ENCODE results near the gene DAAM2. TPM values are rescaled to one million over a fixed set of nuclear protein-coding genes. Genes with fewer than 3 reads are reported as not detected.

DAAM2 gene
- total and polyA plus RNA-seq, 2 of the 8 experiments (the other 6 are each of a cell fraction or from before 2014, with no cell fraction given), result 1.5 to 2.9 TPM

DNA sequence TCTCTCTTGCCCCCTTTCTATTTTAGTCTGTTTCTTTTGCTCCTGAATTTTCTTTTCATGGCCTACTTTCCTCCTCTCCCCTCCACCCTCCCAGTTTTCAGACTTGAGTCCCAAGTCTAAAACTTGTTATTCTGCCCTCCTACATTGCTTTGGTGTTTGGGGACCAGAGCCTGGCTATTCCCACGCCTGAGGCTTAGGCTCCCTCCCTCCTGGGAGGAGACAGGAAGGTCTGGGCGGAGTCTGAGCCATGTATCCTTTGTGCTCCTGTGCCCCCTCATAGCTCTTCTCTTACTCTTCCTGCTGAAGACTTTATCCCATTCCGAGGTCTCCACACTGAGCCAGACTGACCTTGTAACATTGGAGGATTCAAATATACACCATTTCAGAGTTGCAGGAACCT, 69.5 kb downstream of the DAAM2 start:
- Histone ChIP-seq H3K23ac (ENCODE audit: insufficient read length) (no peak overlapping the region), H3K4me2 (ENCODE audit: insufficient read depth in 1 of 2, low read depth in 2 of 2, low read length in 2 of 2) (no peak overlapping the region), H2AFZ (ENCODE audit: low read length) (no peak overlapping the region), H3K79me1 (ENCODE audit: low read depth, low read length) (no peaks in the 10 kb centered on the region), H4K20me1 (replicated peaks in 1 of 2; ENCODE audit: control insufficient read depth in 1 of 2, insufficient read depth in 2 of 2, low read length in 2 of 2) (no peaks in the 10 kb centered on the region), H4K8ac (ENCODE audit: extremely low read depth, insufficient read depth, low read length) (no peak overlapping the region), H3K18ac (ENCODE audit: extremely low read depth, low read length) (no peak overlapping the region), H4K91ac (replicated peaks; ENCODE audit: insufficient read length, low read length) (no peak overlapping the region), H3K14ac (ENCODE audit: insufficient read length) (no peak overlapping the region), H3K4ac (replicated peaks; ENCODE audit: insufficient read length, low read depth, low read length) (no peak overlapping the region), H3K56ac (replicated peaks; ENCODE audit: insufficient read length, low read depth, low read length) (no peak overlapping the region), H2BK12ac (ENCODE audit: low read depth, low read length) (no peak overlapping the region; the same call in 1 of the 2 replicates), H3K23me2 (ENCODE audit: low read depth, low read length) (no peaks in the 10 kb centered on the region), H3K9ac (replicated peaks in 1 of 4; ENCODE audit: extremely low read depth in 1 of 4, low read depth in 3 of 4, low read length in 3 of 4) (no peak overlapping the region), H2BK15ac (ENCODE audit: low read length) (no peak overlapping the region), H2BK20ac (ENCODE audit: low read length) (no peak overlapping the region), H2BK120ac (replicated peaks; ENCODE audit: low read depth, low read length) (no peak overlapping the region), H3K27ac (ENCODE audit: low read depth, low read length) (no peak overlapping the region), H3K79me2 (ENCODE audit: control insufficient read depth in 1 of 2, insufficient read depth in 2 of 2, low read length in 2 of 2) (no peaks in the 10 kb centered on the region), H2AK5ac (ENCODE audit: low read depth, low read length) (no peak overlapping the region), H3K27me3 (replicated peaks in 1 of 4; ENCODE audit: control insufficient read depth in 3 of 4, extremely low read depth in 1 of 4, insufficient read depth in 3 of 4, low read length in 3 of 4) (no peaks in the 10 kb centered on the region), H2BK5ac (ENCODE audit: low read depth, low read length) (no peak overlapping the region), H4K5ac (ENCODE audit: insufficient read length, low read depth, low read length) (no peak overlapping the region), H3K36me3 (ENCODE audit: control insufficient read depth in 2 of 4, insufficient read depth in 4 of 4, low read length in 3 of 4) (no peaks in the 10 kb centered on the region), H3K9me3 (ENCODE audit: insufficient read depth in 2 of 2, low read depth in 1 of 2, low read length in 1 of 2) (no peaks in the 10 kb centered on the region), H3K4me1 (replicated peaks in 1 of 4; ENCODE audit: control insufficient read depth in 3 of 4, insufficient read depth in 4 of 4, low read length in 3 of 4) (peaks cover 0 to 4% (median 3%) of the 10 kb centered on the region in 4 experiments; a peak in 3 of 7 replicates), H3K4me3 (ENCODE audit: extremely low read depth in 1 of 4, insufficient read depth in 2 of 4, low read depth in 3 of 4, low read length in 4 of 4) (no peak overlapping the region)
- 56% methylated on average over 3 of the region's 3 CpGs; no CpG with 5 or more reads in 1 of the 2 experiments for WGBS, 2 experiments (ENCODE audit: extremely low coverage in 1 of 2, insufficient coverage in 1 of 2, insufficient read length in 1 of 2, insufficient replicate concordance in 2 of 2, low coverage in 1 of 2, low lambda C conversion rate in 2 of 2, missing lambda C conversion rate in 1 of 2)
- DNase-seq (ENCODE audit: low read depth in 1 of 2, low spot score in 2 of 2), result no peak
- ChIA-PET POLR2A (ENCODE audit: partially characterized antibody) (no interaction called here), CTCF (ENCODE audit: partially characterized antibody) (interaction anchor here (0.8 to 1.9 kb wide), 5 partner anchors 10 to 515 kb away, joined by 3 to 5 read pairs (median 5); no protein-coding TSS in a partner anchor)
- no peak for TF ChIP-seq SUZ12 (IDR thresholded peaks at IDR 0.05; ENCODE audit: low read length)
- TF ChIP-seq NANOG (IDR thresholded peaks at IDR 0.05; ENCODE audit: insufficient read depth, low read depth, low read length, poor library complexity, severe bottlenecking), result no peak
- TF ChIP-seq CTBP2 (IDR thresholded peaks at IDR 0.05; ENCODE audit: borderline replicate concordance, insufficient read depth, insufficient read length, low read length), result no peak
- TF ChIP-seq SP1 (IDR thresholded peaks at IDR 0.05; ENCODE audit: low read depth, low read length), result no peak
- no peak for TF ChIP-seq ZNF274 (IDR thresholded peaks at IDR 0.05; ENCODE audit: borderline replicate concordance, extremely low read depth, low read length)
- TF ChIP-seq, protein P1, sequence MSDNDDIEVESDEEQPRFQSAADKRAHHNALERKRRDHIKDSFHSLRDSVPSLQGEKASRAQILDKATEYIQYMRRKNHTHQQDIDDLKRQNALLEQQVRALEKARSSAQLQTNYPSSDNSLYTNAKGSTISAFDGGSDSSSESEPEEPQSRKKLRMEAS (IDR thresholded peaks at IDR 0.05), result no peak
- no peak for TF ChIP-seq SP4 (IDR thresholded peaks at IDR 0.05; ENCODE audit: low read length)
- no peak for TF ChIP-seq GTF2F1 (IDR thresholded peaks at IDR 0.05; ENCODE audit: borderline replicate concordance, low read depth, low read length)
- no peak for FAIRE-seq
